HG02943 (cell line): ENCODE data around the gene ARAP3.
A peak's percentile ranks its signal among the peaks of the same experiment; 100 is the strongest.

Source experiments
- ATAC-seq: cut with Tn5 transposase; IDR thresholded peaks from one replicate; pipeline ENCODE4 v1.9.1; 2021; ENCODE audit warnings: mild to moderate bottlenecking, low read depth, moderate library complexity; ENCODE audit not compliant: unreplicated experiment

The ARAP3 gene

DNA sequence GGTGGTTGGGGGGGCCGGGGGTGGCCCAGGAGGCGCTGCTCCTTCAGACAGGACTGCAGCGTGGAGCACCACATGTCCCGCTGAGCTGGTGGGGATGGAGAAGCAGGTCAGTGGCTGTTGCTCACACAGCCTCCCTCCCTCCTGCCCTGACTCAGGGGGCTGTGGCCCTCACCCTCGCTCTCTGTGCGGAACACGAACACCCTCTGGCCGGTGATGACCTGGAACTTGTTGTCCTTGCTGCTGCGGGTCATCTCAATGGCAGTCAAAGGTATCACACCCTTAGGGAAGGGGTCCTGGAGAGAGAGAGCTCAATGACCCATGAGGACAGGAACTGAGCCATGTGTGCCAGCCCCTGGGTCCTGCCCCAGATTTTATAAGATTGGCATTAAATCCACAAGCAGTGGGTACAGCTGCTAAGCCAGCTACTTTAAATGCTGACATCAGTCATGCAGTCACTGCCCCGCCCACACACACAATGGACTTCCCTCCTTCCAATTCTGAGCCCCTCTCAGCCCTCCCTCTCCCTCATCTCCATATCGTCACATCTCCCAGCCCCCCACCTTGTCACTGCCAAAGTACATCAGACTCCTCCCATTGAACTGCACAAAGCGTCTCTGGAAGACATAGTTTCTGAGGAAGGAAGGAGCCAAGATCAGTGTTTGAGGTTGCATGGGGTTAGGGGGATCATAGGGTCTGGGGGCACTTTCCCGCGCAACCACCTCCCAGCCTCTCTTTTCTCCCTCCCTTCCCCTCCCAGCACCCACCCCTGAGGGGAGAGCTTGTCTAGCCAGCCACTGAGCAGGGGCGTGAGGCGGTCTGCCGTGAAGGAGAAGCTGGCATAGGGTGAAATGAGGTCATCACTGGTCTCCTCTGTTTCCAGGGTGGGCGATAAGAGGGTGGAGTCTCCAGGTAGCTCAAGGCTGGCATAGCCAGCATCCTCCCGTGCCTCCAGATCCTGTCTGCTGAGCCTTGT is 8.9 kb downstream of the ARAP3 start:
- no peak for ATAC-seq

DNA sequence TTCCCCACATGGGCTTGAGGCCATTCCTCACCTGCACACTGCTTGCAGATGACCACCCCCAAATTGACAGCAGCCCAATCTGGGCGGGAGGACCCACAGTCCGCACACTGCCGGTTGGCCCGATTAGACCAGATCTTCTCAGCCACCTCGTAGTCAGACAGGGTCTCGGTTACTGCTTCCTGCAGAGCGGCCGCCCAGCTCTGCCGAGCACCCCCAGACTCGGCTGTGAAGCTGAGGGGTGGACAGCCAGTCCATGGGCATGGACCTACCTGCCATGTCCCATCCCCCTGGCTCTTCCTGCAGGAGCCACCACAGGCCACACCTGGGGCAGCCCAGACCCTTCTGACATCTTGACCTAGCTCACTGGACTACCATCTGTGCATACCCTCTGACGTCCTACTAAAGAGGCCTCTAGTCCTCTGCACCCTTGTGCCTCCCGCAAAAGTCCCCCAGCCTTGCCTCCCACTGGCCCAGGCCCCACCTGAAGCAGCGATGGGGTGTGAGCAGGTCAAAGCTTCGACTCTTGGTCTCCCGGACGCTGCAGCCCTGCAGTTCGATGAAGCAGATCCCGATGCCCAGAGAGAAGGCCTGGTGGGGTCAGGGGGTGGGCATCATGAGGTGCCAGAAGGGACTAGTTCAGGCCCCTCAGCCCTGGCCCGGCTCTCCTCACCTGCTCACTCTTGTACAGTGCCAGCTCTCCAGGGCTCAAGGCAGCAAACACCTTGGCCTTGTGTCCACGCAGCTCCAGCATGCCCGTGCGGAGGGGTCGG is 9.8 kb downstream of the ARAP3 start:
- ATAC-seq: no peak

DNA sequence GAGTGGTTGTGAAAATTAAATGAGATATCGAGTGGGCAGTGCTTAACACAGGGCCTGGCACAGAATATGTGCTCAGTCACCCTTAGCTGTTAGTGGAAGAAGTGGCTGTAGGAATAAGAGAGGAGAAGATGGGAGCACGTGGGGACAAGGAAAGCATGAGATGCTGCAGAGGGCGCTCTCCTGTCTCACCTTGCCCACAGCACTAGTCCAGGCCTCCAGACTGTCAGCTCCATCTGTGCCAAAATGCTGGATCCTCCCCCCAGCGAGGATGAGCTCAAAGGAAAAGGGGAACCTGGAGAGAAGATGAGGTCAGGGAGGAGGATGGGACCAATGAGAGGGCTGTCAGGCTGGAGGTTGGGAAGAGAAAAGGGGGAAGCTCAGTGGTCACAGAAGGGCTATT is 12.5 kb downstream of the ARAP3 start:
- ATAC-seq: no peak

DNA sequence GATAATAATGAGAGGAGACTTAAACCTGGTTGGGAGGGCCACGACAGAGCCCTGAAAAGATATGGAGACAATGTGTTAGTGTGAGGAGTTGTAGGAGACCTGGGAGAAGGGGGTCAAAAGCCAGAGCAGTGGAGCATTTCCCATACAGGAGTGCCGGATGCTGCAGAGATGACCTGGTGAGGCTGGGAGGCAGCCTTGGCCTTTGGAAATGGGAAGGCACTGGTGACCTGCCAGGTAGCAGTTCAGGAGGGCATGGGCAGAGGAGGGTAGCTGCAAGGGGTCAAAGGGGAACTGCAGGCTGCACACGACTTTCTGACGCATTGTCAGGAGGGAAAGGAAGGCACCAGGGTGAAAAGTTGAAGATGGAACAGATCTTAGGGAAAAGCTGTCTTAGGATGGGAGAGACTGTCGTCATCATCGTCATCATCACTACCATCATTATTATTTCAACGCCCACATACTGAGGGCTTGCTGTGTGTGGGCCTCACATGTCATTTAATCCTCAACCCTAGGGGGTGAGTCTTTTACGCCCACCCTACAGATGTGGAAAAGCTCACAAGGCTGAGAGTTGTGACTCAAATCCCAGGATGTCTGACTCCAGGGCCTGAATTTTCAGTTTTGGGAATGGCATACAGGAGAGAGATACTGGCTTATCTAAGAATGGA is 13.3 kb downstream of the ARAP3 start:
- no peak for ATAC-seq

DNA sequence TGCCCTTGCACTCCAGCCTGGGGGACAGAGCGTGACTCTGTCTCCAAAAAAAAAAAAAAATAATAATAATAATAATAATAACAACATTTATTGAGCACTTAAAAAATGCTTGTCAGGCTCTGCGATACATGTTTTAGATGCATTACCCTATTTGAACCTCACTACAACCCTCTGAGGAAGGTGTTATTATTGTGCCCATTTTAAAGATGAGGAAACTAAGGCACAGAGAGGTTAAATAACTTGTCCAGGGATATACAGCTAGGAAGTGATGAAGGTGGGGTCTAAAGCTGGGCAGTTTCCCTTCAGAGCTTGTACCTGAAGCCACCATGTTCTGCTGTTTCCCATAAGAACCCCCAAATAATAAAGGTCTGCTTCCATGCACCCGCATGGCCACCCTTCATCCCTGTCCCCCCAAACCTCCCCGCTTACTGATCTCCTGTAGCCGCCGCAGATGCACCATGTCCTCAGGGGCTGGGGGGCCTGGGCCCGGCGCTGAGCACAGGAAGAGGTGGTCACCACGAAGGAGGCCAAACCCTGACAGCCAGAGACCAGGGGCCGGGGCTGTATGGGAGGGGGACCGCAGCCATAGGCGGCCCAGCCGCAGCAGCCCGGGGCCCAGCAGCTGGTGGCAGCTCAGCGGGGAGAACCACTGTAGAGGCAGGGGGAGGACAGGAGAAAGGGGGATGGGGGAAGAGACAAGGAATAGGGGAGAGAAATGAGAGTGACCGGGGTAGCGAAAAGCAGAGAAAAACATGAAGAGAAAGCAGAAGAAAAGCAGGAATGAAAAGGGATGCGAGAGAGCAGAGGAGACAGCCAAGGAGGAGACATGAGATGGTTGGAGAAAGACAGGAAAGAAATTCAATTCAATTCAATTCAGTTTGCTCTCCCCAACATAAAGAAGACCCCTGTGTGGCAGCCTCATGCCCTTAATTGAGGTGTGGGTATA is 15.8 kb downstream of the ARAP3 start:
- ATAC-seq: no peak

DNA sequence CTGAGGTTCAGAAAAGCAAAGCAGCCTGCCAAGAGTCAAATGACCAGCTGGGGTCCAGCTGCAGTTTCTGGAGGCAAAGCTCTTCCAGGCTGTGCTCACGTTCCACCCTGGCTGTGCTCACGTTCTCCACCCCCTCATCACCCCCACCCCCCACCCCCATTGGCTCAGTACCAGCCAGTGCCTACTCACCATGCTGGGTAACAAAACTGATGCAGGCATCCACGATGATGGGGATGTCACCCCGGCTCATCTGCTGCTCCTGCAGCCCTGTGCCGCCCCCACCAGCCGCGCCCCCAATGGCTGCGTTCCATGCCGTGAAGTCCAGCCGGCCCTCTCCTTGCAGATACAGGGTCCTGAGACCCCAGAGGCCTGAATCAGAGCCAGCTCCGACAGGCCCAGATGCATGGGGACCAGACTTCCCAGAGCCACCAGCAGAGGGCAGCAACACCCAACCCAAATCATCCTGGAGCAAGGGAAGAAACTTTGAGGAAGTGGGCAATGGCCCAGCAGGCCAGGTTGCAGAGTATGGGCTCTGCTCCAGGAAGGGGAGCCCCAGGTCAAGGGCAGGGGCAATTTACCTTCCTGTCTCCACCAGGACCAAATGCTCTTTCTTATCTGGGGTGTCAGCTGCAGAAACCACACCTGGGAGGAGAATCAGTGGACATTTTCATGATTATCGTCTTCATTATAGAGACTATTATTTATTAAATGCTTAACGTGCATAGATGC is 17.1 kb downstream of the ARAP3 start:
- ATAC-seq: peak; percentile 91

DNA sequence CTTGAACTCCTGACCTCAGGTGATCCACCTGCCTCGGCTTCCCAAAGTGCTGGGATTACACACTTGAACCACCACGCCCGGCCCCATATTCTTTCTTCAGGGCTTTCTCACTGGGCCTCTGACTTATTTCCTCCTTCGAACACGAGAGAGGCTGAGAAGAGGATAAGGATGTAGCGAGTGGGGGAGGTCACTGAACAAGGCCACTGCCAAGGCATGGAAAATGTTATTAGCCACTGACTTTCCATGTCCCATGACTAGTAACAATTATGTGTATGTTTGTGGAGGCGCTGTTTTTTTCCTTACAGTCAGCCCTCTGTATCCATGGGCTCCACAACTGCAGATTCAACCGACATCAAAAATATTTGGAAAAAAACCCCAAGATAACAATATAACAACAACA is 18.5 kb downstream of the ARAP3 start:
- no peak for ATAC-seq

DNA sequence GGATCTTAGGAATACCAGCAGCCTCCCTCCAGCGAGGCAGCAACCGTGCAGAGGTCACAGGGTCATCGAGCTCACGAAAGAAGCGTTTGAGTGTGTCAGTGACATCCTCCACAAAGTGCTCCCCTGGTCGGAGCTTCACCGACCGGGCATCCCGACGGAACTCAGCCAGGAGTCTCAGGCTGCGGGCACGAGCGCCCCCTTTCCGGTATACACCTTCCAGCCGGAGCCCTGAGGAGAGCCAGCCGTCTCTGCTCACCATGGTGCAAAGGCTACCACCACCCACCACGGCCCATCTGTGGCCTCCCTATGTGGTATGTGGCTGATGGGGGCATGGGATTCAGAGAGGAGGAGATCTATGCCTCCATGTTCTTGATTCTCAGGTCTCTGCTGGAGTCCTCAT is 20.0 kb downstream of the ARAP3 start:
- ATAC-seq: no peak

DNA sequence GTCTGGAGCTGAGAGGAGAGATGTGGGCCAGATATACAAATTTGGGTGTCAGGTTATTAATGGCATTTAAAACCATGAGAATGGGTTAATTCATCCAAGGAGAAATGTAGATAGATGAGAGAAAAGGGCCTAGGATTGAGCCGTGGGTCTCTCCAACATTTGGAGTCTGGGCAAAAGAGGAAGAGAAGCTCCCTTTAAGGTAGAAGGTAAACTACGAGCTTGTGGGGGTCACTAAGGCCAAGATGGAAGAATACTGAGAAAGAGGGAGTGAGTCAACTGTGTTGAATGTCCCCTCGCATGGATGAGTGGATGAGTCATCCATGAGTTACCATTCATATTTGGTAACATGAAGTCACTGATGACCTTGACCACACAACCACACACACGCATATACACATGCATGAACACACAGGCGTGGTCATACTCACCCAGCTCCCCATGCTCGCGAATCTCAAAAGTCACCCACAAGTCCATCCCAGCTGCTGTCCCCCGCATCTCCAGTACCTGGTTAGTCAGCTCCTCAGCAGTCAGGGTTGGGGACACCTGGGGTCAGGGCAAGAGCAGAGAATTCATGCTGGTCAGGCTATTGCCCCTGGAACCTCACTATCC is 24.0 kb downstream of the ARAP3 start:
- ATAC-seq: no peak

DNA sequence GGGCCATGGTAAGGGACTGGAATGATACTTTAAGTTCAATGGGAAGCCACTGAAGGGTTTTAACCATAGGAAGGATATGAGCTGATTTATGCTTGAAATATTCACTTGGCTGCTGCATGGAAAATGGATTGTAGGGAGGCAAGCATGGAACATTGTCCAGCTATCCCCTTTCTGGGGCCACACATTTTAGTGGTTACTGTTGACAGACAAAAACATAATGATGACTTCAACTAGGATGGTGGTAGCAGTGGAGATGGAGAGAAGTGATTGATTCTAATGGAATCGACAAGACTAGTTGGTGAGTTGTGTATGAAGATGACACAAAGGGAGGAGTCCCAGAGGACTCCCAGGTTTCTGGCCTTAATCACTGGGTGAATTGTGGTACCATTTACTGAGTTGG is 24.6 kb downstream of the ARAP3 start:
- no peak for ATAC-seq

DNA sequence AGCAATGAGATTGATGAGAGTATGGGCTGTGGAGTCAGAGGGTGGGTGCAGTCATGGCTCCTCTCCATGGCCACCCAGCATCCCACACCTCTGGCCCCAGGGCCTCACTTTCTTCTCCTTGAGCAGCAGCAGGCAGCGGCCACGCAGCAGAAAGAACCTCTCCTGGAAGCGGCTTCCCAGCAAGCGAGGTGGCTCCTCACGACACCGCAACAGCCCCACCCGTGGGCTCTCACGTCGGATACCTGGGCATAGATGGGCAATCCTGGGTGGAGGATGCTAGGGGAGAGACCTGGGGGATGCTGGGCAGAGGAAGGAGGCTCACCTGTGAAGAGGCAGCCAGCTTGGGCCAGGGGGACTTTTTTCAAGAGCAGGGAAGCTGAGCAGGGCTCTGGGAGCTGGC is 25.6 kb downstream of the ARAP3 start:
- ATAC-seq: no peak

DNA sequence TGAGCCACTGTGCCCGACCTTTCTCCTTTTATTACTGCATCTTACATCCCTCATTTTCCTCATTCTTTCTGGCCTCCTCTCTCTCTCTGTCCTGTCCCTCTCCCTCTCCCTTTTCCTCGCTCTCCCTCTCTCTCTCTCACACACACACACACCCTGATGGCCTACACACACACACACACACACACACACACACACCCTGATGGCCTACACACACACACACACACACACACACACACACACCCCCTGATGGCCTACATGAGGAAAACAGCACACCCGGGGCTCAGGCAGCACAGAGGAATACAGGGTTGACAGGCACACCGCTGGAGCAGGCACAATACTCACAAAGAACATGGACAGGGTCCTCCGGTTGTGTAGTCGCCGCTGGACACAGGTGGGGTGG is 27.0 kb downstream of the ARAP3 start:
- no peak for ATAC-seq

DNA sequence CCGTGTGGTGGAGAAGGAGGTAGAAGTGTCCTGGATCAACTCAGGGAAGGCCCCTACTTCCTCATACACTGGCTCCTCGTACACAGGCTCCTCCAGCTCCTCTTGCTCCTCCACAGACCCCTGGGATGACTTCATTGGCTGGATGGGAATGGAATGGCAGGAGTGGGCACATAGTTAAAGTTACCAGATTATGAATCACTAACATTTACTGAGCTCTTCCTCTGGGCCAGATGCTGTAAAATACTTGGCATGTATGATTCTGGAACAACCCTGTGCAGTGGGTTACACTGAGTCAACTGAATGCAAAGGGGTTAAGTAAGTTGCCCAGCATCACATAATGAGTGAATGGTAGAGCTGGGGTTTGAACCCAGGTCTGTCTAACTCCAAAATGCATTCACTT is 27.7 kb downstream of the ARAP3 start:
- no peak for ATAC-seq

DNA sequence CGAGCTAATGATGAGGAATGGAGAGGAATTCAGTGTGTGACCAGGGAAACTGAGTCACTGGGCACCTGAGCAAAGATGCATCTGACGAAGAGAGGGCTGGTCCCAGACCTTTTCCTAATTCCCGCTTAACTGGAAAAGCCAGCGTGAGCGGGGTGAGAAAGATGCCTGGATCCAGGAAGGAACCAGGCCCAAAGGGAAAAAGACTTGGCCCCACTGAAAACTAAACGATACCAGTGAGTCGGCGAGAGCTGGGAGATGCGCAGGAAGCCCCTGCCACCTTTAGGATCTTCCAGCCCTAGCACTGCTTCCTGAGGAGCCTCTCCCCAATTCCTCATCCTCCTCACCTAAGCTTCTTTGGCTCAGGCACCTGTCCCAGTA is 30.3 kb downstream of the ARAP3 start:
- ATAC-seq: no peak

DNA sequence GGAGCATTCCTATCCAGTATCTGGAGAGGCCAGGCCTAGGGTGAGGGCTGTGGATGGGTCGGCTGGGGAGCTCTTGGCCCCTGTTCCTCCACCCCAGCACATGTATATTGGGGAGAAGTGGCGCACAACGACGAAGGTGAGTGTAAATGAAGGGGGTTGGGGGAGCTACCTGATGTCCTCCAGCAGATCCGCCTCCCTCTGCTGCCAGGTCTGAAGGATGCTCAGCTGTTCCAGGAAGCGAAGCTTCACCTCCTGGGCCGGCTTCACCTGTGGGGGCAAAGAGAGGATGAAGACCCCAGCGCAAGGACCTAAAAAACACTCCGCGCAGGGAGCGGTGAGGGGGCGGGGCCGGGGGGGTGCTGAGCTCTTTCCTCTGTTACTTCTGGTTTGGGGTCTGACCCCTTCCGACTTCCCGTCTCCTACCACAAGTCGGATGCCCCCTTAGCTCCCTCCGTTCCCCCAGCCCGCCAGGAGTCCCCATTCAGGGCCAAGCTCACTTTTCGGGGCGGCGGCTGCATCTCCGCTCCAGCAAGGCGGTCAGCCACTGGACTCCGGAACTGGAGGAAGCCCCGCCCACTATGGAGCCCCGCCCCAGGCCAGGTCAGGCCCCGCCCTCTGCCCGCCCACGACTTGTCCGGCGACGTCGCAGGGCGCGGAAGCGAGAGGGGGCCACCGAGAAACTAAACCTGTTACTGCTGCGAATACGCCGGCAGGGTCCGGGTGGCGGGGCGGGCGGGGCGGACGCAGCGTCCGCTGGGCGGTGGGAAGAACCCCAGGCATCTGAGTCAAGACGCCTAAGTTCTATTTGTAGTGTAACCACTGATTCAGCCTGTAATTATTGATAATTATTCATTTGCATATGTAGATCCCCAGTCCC is 30.9 kb downstream of the ARAP3 start, which contains the start of gene FCHSD1:
Gene FCHSD1 (minus strand): TSS at position 568 of the 877 bp plus-strand sequence. CDS start 50 bp downstream, at position 518.
- peak; percentile 96 for ATAC-seq

DNA sequence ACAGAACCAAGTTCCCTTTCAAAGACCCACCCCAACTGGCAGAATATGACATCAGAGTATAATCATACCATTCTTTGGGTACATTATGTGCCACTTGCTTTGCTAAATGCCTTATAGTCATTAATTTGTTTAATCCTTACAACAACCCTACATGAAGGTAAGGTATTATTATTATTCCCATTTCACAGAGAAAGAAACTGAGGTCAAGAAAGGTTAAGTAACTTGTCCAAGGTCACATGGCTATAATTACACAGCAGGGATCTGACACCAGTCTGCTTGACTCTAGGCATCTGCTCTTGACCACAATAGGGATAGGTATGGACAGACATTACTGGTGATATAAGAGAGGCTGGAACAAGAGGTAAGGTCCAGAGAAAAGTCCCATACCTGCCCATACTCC is 32.1 kb downstream of the ARAP3 start:
- ATAC-seq: no peak

DNA sequence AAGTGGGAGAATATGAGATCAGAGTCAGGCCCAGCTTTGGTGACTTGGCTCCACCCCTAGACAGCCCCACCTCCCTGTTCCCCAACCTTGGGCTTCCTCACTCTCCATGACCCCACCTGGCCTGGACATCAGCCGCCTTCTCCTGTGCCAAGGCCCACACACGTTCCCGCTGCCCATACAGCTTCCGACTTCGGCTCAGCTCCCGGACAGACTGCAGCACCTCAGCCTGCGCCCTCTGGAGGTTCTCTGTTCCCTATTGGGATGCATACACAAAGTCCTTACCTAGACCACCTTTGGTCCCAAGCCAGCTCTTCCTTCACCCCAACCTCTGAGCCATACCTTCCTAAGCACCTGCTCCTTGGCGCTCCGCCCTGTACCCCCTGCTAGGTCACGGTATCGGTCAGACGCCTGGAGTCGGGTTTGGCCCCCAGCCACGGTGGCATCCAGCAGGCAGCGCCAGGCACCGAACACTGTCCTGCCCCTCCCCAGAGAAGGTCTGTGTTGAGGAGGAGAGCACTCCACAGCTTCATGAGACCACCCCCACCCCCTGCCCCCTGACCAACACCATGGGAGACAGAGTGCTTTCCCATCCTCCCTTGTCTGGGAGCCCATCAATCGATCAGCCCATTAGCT is 32.9 kb downstream of the ARAP3 start:
- no peak for ATAC-seq
